Breast epithelium (tissue), 4 donors: ENCODE results near the gene OPCML. TPM values are rescaled to one million over a fixed set of nuclear protein-coding genes. Genes with fewer than 3 reads are reported as not detected.

ENCODE experiments used
- DNase-seq, 2 donors: peaks; one replicate each; pipeline ENCODE4 v3.0.0-alpha.2; 2019; ENCODE audit warnings: low spot score in 2 of 2
- H3K27ac ChIP-seq, 2 donors: fragments of 200-600 bp; sonication (generic) in 1 of 2; one replicate each; pipeline ENCODE4 v1.5.1; 2016 to 2019; ENCODE audit warnings: mild to moderate bottlenecking in 1 of 2
- H3K27me3 ChIP-seq, 2 donors: fragments of 200-600 bp; sonication (generic) in 1 of 2; one replicate each; pipeline versions ENCODE4 v1.5.1 to v1.6.0; 2017 to 2019; ENCODE audit warnings: control low read depth in 1 of 2, mild to moderate bottlenecking in 1 of 2
- H3K36me3 ChIP-seq: fragments of 200-600 bp; one replicate; pipeline ENCODE4 v1.5.1; 2019
- H3K4me1 ChIP-seq, 2 donors: fragments of 200-600 bp; sonication (generic); one replicate each; pipeline ENCODE4 v1.5.1; 2016 to 2019; ENCODE audit warnings: control low read depth in 1 of 2
- H3K4me3 ChIP-seq, 3 donors: fragments of 200-600 bp; sonication (generic); 1 replicate in 2 of 3; 2 replicates in 1 of 3; pipeline ENCODE4 v1.5.1; 2016 to 2019; ENCODE audit warnings: mild to moderate bottlenecking in 3 of 3, moderate library complexity in 2 of 3
- H3K9me3 ChIP-seq, 2 donors: fragments of 200-600 bp; sonication (generic) in 1 of 2; one replicate each; pipeline ENCODE4 v1.5.1; 2016 to 2019; ENCODE audit warnings: control low read depth in 1 of 2
- POLR2A ChIP-seq: fragments of 450-650 bp; IDR thresholded peaks from one replicate; pipeline ENCODE4 v1.6.1; 2016; ENCODE audit warnings: antibody characterized with exemption, mild to moderate bottlenecking, moderate library complexity
- POLR2AphosphoS5 ChIP-seq, 3 donors: sonication (generic); formaldehyde crosslinking; IDR thresholded peaks; one replicate each; pipeline ENCODE4 v1.6.1; 2017; ENCODE audit warnings: antibody characterized with exemption in 3 of 3
- intact Hi-C: fragments of 100-400 bp; cut with DNase I; formaldehyde crosslinking; loops from one replicate; pipeline ENCODE4 v1.15.1; 2023; ENCODE audit warnings: low total_unique reads
- total RNA-seq, 3 donors: library from RNA; depleted of rRNA; stranded (reverse); fragments of >200 nt; gene quantifications; one replicate each; pipeline ENCODE4 v1.1.0, GENCODE V29; 2016
- TF ChIP-seq, protein P1 (sequence below), 3 donors: fragments of 450-650 bp; IDR thresholded peaks; one replicate each; pipeline ENCODE4 v1.5.1; 2016 to 2017; ENCODE audit warnings: antibody characterized with exemption in 3 of 3, mild to moderate bottlenecking in 3 of 3, moderate library complexity in 3 of 3

Gene OPCML
- total RNA-seq, 3 donors from 2014 or later, result not detected

DNA sequence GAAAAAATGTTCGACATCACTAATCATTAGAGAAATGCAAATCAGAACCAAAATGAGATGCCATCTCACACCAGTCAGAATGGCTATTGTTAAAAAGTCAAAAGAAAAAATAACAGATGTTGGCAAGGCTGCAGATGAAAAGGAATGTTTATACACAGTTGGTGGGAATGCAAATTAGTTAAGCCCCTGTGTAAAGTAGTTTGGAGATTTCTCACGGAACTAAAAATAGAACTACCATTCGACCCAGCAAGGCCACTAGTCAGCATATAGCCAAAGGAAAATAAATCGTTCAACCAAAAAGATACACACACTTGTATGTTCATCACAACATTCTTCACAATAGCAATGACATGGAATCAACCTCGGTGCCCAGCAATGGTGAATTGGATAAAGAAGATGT lies 503.2 kb downstream of the OPCML start:
- Histone ChIP-seq H3K4me1 (no peaks in the 10 kb centered on the region), H3K27ac (no peak overlapping the region), H3K36me3 (no peaks in the 10 kb centered on the region), H3K27me3 (peaks cover 0 to 4% of the 10 kb centered on the region in 2 donors), H3K4me3 (no peak overlapping the region), H3K9me3 (no peaks in the 10 kb centered on the region)
- intact Hi-C loops, result no loop called here
- no peak for DNase-seq
- TF ChIP-seq, protein P1, sequence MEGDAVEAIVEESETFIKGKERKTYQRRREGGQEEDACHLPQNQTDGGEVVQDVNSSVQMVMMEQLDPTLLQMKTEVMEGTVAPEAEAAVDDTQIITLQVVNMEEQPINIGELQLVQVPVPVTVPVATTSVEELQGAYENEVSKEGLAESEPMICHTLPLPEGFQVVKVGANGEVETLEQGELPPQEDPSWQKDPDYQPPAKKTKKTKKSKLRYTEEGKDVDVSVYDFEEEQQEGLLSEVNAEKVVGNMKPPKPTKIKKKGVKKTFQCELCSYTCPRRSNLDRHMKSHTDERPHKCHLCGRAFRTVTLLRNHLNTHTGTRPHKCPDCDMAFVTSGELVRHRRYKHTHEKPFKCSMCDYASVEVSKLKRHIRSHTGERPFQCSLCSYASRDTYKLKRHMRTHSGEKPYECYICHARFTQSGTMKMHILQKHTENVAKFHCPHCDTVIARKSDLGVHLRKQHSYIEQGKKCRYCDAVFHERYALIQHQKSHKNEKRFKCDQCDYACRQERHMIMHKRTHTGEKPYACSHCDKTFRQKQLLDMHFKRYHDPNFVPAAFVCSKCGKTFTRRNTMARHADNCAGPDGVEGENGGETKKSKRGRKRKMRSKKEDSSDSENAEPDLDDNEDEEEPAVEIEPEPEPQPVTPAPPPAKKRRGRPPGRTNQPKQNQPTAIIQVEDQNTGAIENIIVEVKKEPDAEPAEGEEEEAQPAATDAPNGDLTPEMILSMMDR (IDR thresholded peaks at IDR 0.05), result no peak
- TF ChIP-seq POLR2AphosphoS5 (IDR thresholded peaks at IDR 0.05) (no peak), POLR2A (no peak)

DNA sequence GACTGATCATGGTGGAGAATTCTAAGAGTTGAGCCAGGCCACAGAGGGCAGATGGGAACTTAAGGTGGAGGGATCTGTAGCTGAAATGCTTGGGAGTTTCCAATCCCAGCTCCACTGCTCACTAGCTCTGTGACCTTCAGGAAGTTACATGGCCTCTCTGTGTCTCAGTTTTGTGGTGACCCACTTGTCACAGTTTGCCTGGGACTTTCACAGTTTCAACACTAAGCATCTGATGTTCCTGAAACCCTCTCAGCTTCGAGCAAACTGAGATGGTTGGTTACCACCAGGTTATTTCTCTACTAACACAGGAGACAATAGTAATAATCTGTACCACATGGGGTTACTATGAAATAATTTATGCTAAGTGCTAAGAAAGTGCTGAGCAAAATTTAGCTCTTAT lies 505.3 kb downstream of the OPCML start:
- intact Hi-C loops, result no loop called here
- Histone ChIP-seq H3K27me3 (peaks cover 0 to 4% of the 10 kb centered on the region in 2 donors), H3K27ac (no peak overlapping the region)

DNA sequence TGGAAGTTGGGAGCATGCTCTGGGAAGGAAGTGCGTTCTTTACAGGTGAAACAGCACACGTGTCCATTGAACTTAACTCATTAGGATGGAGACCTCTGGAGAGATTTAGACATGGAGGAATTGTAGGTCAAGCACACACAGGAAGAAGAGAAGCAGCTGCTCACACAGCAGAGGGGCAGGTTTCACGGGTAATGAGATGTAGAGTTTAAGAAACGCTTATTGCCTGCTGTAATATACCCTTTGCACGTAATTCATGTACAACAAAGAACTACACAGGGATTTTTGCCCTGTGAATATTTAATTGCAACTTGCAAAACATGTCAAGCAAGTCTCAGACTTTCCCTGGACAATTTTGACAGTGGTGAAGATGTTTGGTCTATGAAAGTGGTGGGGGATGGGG lies 508.0 kb downstream of the OPCML start:
- H3K9me3 ChIP-seq, result no peaks in the 10 kb centered on the region
- TF ChIP-seq POLR2AphosphoS5 (IDR thresholded peaks at IDR 0.05) (no peak), POLR2A (no peak)
- TF ChIP-seq, protein P1 (IDR thresholded peaks at IDR 0.05), result no peak
- no peak overlapping the region for H3K4me3 ChIP-seq
- intact Hi-C loops, result no loop called here
- peaks cover 0 to 8% of the 10 kb centered on the region in 2 donors for H3K27me3 ChIP-seq
- H3K4me1 ChIP-seq, result no peaks in the 10 kb centered on the region
- no peak for DNase-seq
- no peak overlapping the region for H3K27ac ChIP-seq
- H3K36me3 ChIP-seq, result no peaks in the 10 kb centered on the region

More for the DNA sequence above, 505.3 kb downstream of the OPCML start:
- no peaks in the 10 kb centered on the region for H3K9me3 ChIP-seq
- H3K4me1 ChIP-seq, result no peaks in the 10 kb centered on the region
- no peak for TF ChIP-seq POLR2AphosphoS5 (IDR thresholded peaks at IDR 0.05)
- TF ChIP-seq, protein P1 (IDR thresholded peaks at IDR 0.05), result no peak
- no peak for DNase-seq
- no peak overlapping the region for H3K4me3 ChIP-seq
- no peaks in the 10 kb centered on the region for H3K36me3 ChIP-seq

DNA sequence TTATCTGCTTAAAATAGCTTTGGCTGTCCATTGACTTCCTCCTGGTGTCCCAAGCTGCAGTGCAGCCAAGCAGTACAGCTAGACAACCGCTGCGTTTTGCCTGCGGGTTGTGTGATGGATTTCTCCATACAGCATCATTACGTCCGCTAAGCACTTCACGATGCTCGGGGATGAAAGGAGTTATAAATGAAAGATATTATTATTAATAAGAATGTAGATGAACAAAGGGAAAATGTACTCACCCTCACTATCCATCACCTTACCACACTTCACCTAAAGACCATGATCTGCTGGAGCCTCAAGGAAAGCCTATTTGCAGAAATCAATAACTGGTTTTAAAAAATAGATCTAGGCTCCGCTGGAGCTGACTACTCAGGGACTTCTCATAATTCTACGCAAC lies 509.1 kb downstream of the OPCML start:
- intact Hi-C loops, result no loop called here
- no peak overlapping the region for H3K4me3 ChIP-seq
- H3K4me1 ChIP-seq, result no peaks in the 10 kb centered on the region
- DNase-seq, result no peak
- peaks cover 0 to 8% of the 10 kb centered on the region in 2 donors for H3K27me3 ChIP-seq
- H3K9me3 ChIP-seq, result no peaks in the 10 kb centered on the region
- H3K36me3 ChIP-seq, result no peaks in the 10 kb centered on the region
- TF ChIP-seq, protein P1 (IDR thresholded peaks at IDR 0.05), result no peak
- TF ChIP-seq POLR2A (no peak), POLR2AphosphoS5 (IDR thresholded peaks at IDR 0.05) (no peak)
- no peak overlapping the region for H3K27ac ChIP-seq

DNA sequence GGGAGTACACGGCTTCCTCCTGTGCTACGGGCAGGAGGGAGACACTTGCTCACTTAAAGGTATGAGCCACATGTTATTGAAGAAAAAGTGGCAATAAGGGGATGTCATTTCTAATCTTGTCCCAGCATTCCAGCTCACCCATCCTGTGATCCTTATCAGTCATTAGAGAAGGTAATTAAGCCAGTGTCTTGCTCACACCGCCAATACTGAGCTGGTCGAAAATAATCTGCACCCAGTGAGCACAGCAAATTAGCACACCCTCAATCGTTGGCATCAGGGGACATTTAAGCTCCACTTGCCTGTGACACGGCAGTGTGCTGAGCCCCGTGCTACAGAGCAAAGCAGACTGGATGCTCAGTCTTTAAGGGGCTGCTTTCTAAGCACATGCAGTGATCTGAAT lies 510.7 kb downstream of the OPCML start:
- intact Hi-C loops, result no loop called here
- no peak overlapping the region for H3K4me3 ChIP-seq
- H3K27me3 ChIP-seq, result peaks cover 0 to 8% of the 10 kb centered on the region in 2 donors
- H3K27ac ChIP-seq, result no peak overlapping the region
- H3K4me1 ChIP-seq, result no peaks in the 10 kb centered on the region
- H3K9me3 ChIP-seq, result no peaks in the 10 kb centered on the region
- TF ChIP-seq POLR2A (no peak), POLR2AphosphoS5 (IDR thresholded peaks at IDR 0.05) (no peak)
- TF ChIP-seq, protein P1 (IDR thresholded peaks at IDR 0.05), result no peak
- H3K36me3 ChIP-seq, result no peaks in the 10 kb centered on the region
- DNase-seq, result no peak
